Trophoblast cell (in vitro differentiated cells and primary cell): ENCODE data around the gene SLC7A8.

Experiments used
- DNase-seq, 2 donors: peaks; one replicate each; pipeline ENCODE4 v3.0.0-alpha.2; 2016
- H2AFZ ChIP-seq: 2 replicates; pipeline ENCODE4 v1.6.1; 2013; ENCODE audit warnings: low read length, moderate library complexity, mild to moderate bottlenecking; ENCODE audit not compliant: insufficient read depth, poor library complexity
- H2AK5ac ChIP-seq: 2 replicates; pipeline ENCODE4 v1.6.1; 2013; ENCODE audit warnings: mild to moderate bottlenecking, low read length
- H2BK120ac ChIP-seq: 2 replicates; pipeline ENCODE4 v1.6.1; 2013; ENCODE audit warnings: low read length, mild to moderate bottlenecking, moderate library complexity; ENCODE audit not compliant: insufficient read depth, poor library complexity
- H2BK12ac ChIP-seq: 2 replicates; pipeline ENCODE4 v1.6.1; 2013; ENCODE audit warnings: mild to moderate bottlenecking, low read length, moderate library complexity
- H2BK5ac ChIP-seq: 2 replicates; pipeline ENCODE4 v1.6.1; 2013; ENCODE audit warnings: low read length, low read depth, moderate library complexity, mild to moderate bottlenecking; ENCODE audit not compliant: poor library complexity
- H3K14ac ChIP-seq: 2 replicates; pipeline ENCODE4 v1.6.1; 2013; ENCODE audit warnings: mild to moderate bottlenecking, low read length
- H3K18ac ChIP-seq: 2 replicates; pipeline ENCODE4 v1.6.1; 2013; ENCODE audit warnings: mild to moderate bottlenecking, low read length
- H3K23ac ChIP-seq: 2 replicates; pipeline ENCODE4 v1.6.1; 2013; ENCODE audit warnings: low read length
- H3K27ac ChIP-seq: 2 replicates; pipeline ENCODE4 v1.5.1; 2013; ENCODE audit warnings: low read depth, mild to moderate bottlenecking, inconsistent platforms, low read length, moderate library complexity
- H3K27me3 ChIP-seq: 2 replicates; pipeline ENCODE4 v1.6.1; 2013; ENCODE audit warnings: inconsistent platforms, mild to moderate bottlenecking, low read length, moderate library complexity; ENCODE audit not compliant: insufficient read depth
- H3K36me3 ChIP-seq, 2 experiments: 1 replicate in 1 of 2; 2 replicates in 1 of 2; pipeline ENCODE4 v1.6.1; 2013; ENCODE audit warnings: low read length in 2 of 2, mild to moderate bottlenecking in 2 of 2, moderate library complexity in 1 of 2; ENCODE audit not compliant: insufficient read depth in 2 of 2, control insufficient read depth in 1 of 2
- H3K4ac ChIP-seq: 2 replicates; pipeline ENCODE4 v1.6.1; 2013; ENCODE audit warnings: low read depth, mild to moderate bottlenecking, low read length, moderate library complexity
- H3K4me1 ChIP-seq, 2 experiments: 1 replicate in 1 of 2; 2 replicates in 1 of 2; pipeline ENCODE4 v1.6.1; 2013; ENCODE audit warnings: low read length in 2 of 2, mild to moderate bottlenecking in 2 of 2, moderate library complexity in 1 of 2; ENCODE audit not compliant: insufficient read depth in 2 of 2, control insufficient read depth in 1 of 2
- H3K4me2 ChIP-seq: 2 replicates; pipeline ENCODE4 v1.6.1; 2013; ENCODE audit warnings: inconsistent platforms, mild to moderate bottlenecking, low read length, moderate library complexity
- H3K4me3 ChIP-seq: 2 replicates; pipeline ENCODE4 v1.5.1; 2013; ENCODE audit warnings: mild to moderate bottlenecking, low read depth, low read length, inconsistent platforms
- H3K79me1 ChIP-seq: one replicate; pipeline ENCODE4 v1.6.1; 2013; ENCODE audit warnings: low read length
- H3K79me2 ChIP-seq: 2 replicates; pipeline ENCODE4 v1.6.1; 2013; ENCODE audit warnings: low read length, mild to moderate bottlenecking; ENCODE audit not compliant: control insufficient read depth, insufficient read depth, poor library complexity
- H3K9ac ChIP-seq: 2 replicates; pipeline ENCODE4 v1.6.1; 2013; ENCODE audit warnings: mild to moderate bottlenecking, low read length
- H3K9me3 ChIP-seq: 2 replicates; pipeline ENCODE4 v1.6.1; 2013; ENCODE audit warnings: low read depth, mild to moderate bottlenecking, control low read depth, inconsistent platforms, low read length; ENCODE audit not compliant: insufficient read depth
- H4K12ac ChIP-seq: 2 replicates; pipeline ENCODE4 v1.6.1; 2013; ENCODE audit warnings: low read depth, mild to moderate bottlenecking, low read length, moderate library complexity
- H4K8ac ChIP-seq: 2 replicates; pipeline ENCODE4 v1.6.1; 2013; ENCODE audit warnings: low read depth, mild to moderate bottlenecking, low read length, moderate library complexity
- H4K91ac ChIP-seq: one replicate; pipeline ENCODE4 v1.6.1; 2013; ENCODE audit warnings: low read depth, mild to moderate bottlenecking, low read length, moderate library complexity
- WGBS: extraction: QIAGEN DNeasy Blood & Tissue Kit; methylation state at CpG from one replicate; pipeline ENCODE4 v1.1.7; 2013; ENCODE audit warnings: missing lambda C conversion rate; ENCODE audit not compliant: insufficient read length, insufficient coverage; ENCODE audit errors: extremely low coverage; 5-methylcytosine and 5-hydroxymethylcytosine counted together

The SLC7A8 gene

GRCh38 chr14:23104591-23105347, 78.7 kb downstream of the SLC7A8 start, which contains the start of gene CIROP:
Gene CIROP (minus strand): TSS chr14:23104989. CDS start chr14:23104920, 69 bp downstream.
- no peak for DNase-seq
- Histone ChIP-seq H3K27me3 (no peaks in the 10 kb centered on the region), H3K79me1 (no peaks in the 10 kb centered on the region), H3K23ac (no peak within 1 kb of the TSS), H3K18ac (no peak within 1 kb of the TSS), H2BK12ac (no peak within 1 kb of the TSS), H3K4me1 (peaks cover 0 to 2% of the 10 kb centered on the region in 2 experiments), H3K79me2 (no peaks in the 10 kb centered on the region), H3K14ac (no peak within 1 kb of the TSS), H3K4me2 (no peak within 1 kb of the TSS), H3K9me3 (no peaks in the 10 kb centered on the region), H4K91ac (no peak within 1 kb of the TSS), H2AFZ (no peak within 1 kb of the TSS), H3K36me3 (no peaks in the 10 kb centered on the region), H2AK5ac (no peak within 1 kb of the TSS), H4K12ac (no peak within 1 kb of the TSS), H3K4me3 (no peak within 1 kb of the TSS), H3K27ac (no peak within 1 kb of the TSS), H3K9ac (no peak within 1 kb of the TSS), H2BK120ac (no peak within 1 kb of the TSS), H2BK5ac (no peak within 1 kb of the TSS), H3K4ac (no peak within 1 kb of the TSS), H4K8ac (no peak within 1 kb of the TSS)
- WGBS: no CpG with 5 or more reads among the region's 11 CpGs

GRCh38 chr14:23104070-23104590, 79.3 kb downstream of the SLC7A8 start:
- H3K79me2 ChIP-seq: no peaks in the 10 kb centered on the region
- H2BK5ac ChIP-seq: no peak overlapping the region
- no peak for DNase-seq
- no peak overlapping the region for H4K8ac ChIP-seq
- no peaks in the 10 kb centered on the region for H3K9me3 ChIP-seq
- H3K36me3 ChIP-seq: no peaks in the 10 kb centered on the region
- no peak overlapping the region for H3K4me3 ChIP-seq
- H3K4me2 ChIP-seq: no peak overlapping the region
- no CpG with 5 or more reads among the region's 6 CpGs for WGBS
- peaks cover 0 to 2% of the 10 kb centered on the region in 2 experiments for H3K4me1 ChIP-seq
- no peak overlapping the region for H3K18ac ChIP-seq
- no peak overlapping the region for H2AFZ ChIP-seq
- no peaks in the 10 kb centered on the region for H3K79me1 ChIP-seq
- no peak overlapping the region for H4K12ac ChIP-seq
- H3K14ac ChIP-seq: no peak overlapping the region
- no peak overlapping the region for H3K4ac ChIP-seq
- no peak overlapping the region for H2BK12ac ChIP-seq
- H2BK120ac ChIP-seq: no peak overlapping the region
- H4K91ac ChIP-seq: no peak overlapping the region
- H2AK5ac ChIP-seq: no peak overlapping the region
- no peak overlapping the region for H3K27ac ChIP-seq
- no peak overlapping the region for H3K9ac ChIP-seq
- no peak overlapping the region for H3K23ac ChIP-seq
- no peaks in the 10 kb centered on the region for H3K27me3 ChIP-seq

- Histone ChIP-seq H3K23ac (no peak overlapping the region), H4K8ac (no peak overlapping the region), H2BK5ac (no peak overlapping the region), H3K4me3 (no peak overlapping the region), H2AK5ac (no peak overlapping the region), H2BK12ac (no peak overlapping the region), H4K91ac (no peak overlapping the region), H3K79me1 (no peaks in the 10 kb centered on the region), H3K9me3 (no peaks in the 10 kb centered on the region), H3K4ac (no peak overlapping the region), H3K14ac (no peak overlapping the region), H4K12ac (no peak overlapping the region), H3K36me3 (no peaks in the 10 kb centered on the region), H3K4me1 (peaks cover 0 to 2% of the 10 kb centered on the region in 2 experiments), H3K27ac (no peak overlapping the region), H3K18ac (no peak overlapping the region), H2AFZ (no peak overlapping the region), H3K4me2 (no peak overlapping the region), H3K9ac (no peak overlapping the region), H3K27me3 (no peaks in the 10 kb centered on the region), H3K79me2 (no peaks in the 10 kb centered on the region), H2BK120ac (no peak overlapping the region)
- DNase-seq: no peak
- no CpG with 5 or more reads among the region's 4 CpGs for WGBS
These were observed 79.9 kb downstream of the SLC7A8 start for GRCh38 chr14:23103581-23103980.

- Histone ChIP-seq H3K4ac (no peak overlapping the region), H3K4me3 (no peak overlapping the region), H3K4me1 (peaks cover 0 to 3% of the 10 kb centered on the region in 2 experiments), H2AFZ (no peak overlapping the region), H3K27me3 (no peaks in the 10 kb centered on the region), H4K91ac (no peak overlapping the region), H2BK12ac (no peak overlapping the region), H3K4me2 (no peak overlapping the region), H3K9me3 (no peaks in the 10 kb centered on the region), H3K27ac (no peak overlapping the region), H3K79me2 (no peaks in the 10 kb centered on the region), H3K14ac (no peak overlapping the region), H2BK5ac (no peak overlapping the region), H4K12ac (no peak overlapping the region), H3K36me3 (peaks cover 1 to 5% of the 10 kb centered on the region in 2 experiments), H3K79me1 (no peaks in the 10 kb centered on the region), H3K23ac (no peak overlapping the region), H3K9ac (no peak overlapping the region), H2AK5ac (no peak overlapping the region), H3K18ac (no peak overlapping the region), H4K8ac (no peak overlapping the region), H2BK120ac (no peak overlapping the region)
- no peak for DNase-seq
- WGBS: no CpG with 5 or more reads among the region's 2 CpGs
These were observed 80.7 kb downstream of the SLC7A8 start for GRCh38 chr14:23102801-23103200.
